Vagina (tissue), 2 donors: ENCODE results near the gene ZNF521. TPM values are rescaled to one million over a fixed set of nuclear protein-coding genes. Genes with fewer than 3 reads are reported as not detected.

ENCODE experiments used
- DNase-seq, 2 donors: peaks; one replicate each; pipeline ENCODE4 v3.0.0-alpha.2; 2017; ENCODE audit errors: extremely low spot score in 2 of 2
- H3K27ac ChIP-seq: fragments of 200-600 bp; sonication (generic); one replicate; pipeline ENCODE4 v1.5.1; 2019
- H3K27me3 ChIP-seq: fragments of 200-600 bp; sonication (generic); one replicate; pipeline ENCODE4 v1.5.1; 2019
- H3K36me3 ChIP-seq, 2 donors: fragments of 200-600 bp; sonication (generic); one replicate each; pipeline ENCODE4 v1.5.1; 2017 to 2019
- H3K4me1 ChIP-seq: fragments of 200-600 bp; sonication (generic); one replicate; pipeline ENCODE4 v1.5.1; 2019
- H3K4me3 ChIP-seq, 2 donors: fragments of 200-600 bp; sonication (generic); 1 replicate in 1 of 2; 2 replicates in 1 of 2; pipeline ENCODE4 v1.5.1; 2016 to 2019
- H3K9me3 ChIP-seq: fragments of 200-600 bp; sonication (generic); one replicate; pipeline ENCODE4 v1.5.1; 2019
- POLR2A ChIP-seq, 2 donors: fragments of 450-650 bp; IDR thresholded peaks; one replicate each; pipeline ENCODE4 v1.6.1; 2017; ENCODE audit warnings: antibody characterized with exemption in 2 of 2, mild to moderate bottlenecking in 2 of 2, moderate library complexity in 2 of 2
- POLR2AphosphoS5 ChIP-seq, 2 donors: sonication (generic); formaldehyde crosslinking; IDR thresholded peaks; one replicate each; pipeline ENCODE4 v1.9.0; 2017; ENCODE audit warnings: antibody characterized with exemption in 2 of 2, mild to moderate bottlenecking in 2 of 2, low read depth in 1 of 2; ENCODE audit not compliant: insufficient read depth in 1 of 2
- intact Hi-C: fragments of 100-400 bp; cut with DNase I; formaldehyde crosslinking; loops from one replicate; pipeline ENCODE4 v1.15.1; 2023
- total RNA-seq: library from RNA; depleted of rRNA; stranded (reverse); fragments of >200 nt; gene quantifications from one replicate; pipeline ENCODE4 v1.2.3, GENCODE V29; 2016
- TF ChIP-seq, protein P1 (sequence below), 3 experiments: fragments of 450-650 bp in 2 of 3; fragments of 200-600 bp in 1 of 3; sonication (generic) in 1 of 3; IDR thresholded peaks; one replicate each; pipeline ENCODE4 v1.5.1; 2017 to 2019; ENCODE audit warnings: antibody characterized with exemption in 3 of 3, mild to moderate bottlenecking in 2 of 3, moderate library complexity in 2 of 3

ZNF521 gene
- total RNA-seq, 1 donor from 2014 or later, result 18.7 TPM

DNA sequence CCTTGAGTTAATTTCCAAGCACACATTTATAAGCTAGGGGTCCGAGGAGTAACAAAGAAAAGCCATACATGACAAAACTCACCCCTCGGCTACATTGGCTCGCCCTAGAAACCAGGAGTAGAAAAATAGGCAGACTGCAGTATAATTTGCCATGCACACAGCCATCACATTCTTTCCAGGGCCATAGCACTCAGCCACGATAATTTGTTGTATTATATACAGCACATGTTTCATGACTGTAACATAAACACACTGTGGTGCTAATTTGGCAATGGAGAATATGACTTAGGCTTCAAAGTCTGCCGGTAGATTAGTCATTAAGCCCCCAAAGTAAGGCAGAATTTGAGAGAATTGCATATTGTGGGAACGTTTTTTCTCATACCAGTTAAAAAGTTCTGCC, 254.9 kb downstream of the ZNF521 start:
- H3K36me3 ChIP-seq, result no peaks in the 10 kb centered on the region
- H3K4me1 ChIP-seq, result peaks cover 18% of the 10 kb centered on the region
- no peaks in the 10 kb centered on the region for H3K9me3 ChIP-seq
- no peak overlapping the region for H3K4me3 ChIP-seq
- intact Hi-C loops, result no loop called here
- H3K27ac ChIP-seq, result no peak overlapping the region
- TF ChIP-seq POLR2A (IDR thresholded peaks at IDR 0.05) (no peak), POLR2AphosphoS5 (IDR thresholded peaks at IDR 0.05; ENCODE audit: insufficient read depth in 1 of 2, low read depth in 1 of 2) (no peak)
- TF ChIP-seq, protein P1, sequence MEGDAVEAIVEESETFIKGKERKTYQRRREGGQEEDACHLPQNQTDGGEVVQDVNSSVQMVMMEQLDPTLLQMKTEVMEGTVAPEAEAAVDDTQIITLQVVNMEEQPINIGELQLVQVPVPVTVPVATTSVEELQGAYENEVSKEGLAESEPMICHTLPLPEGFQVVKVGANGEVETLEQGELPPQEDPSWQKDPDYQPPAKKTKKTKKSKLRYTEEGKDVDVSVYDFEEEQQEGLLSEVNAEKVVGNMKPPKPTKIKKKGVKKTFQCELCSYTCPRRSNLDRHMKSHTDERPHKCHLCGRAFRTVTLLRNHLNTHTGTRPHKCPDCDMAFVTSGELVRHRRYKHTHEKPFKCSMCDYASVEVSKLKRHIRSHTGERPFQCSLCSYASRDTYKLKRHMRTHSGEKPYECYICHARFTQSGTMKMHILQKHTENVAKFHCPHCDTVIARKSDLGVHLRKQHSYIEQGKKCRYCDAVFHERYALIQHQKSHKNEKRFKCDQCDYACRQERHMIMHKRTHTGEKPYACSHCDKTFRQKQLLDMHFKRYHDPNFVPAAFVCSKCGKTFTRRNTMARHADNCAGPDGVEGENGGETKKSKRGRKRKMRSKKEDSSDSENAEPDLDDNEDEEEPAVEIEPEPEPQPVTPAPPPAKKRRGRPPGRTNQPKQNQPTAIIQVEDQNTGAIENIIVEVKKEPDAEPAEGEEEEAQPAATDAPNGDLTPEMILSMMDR (IDR thresholded peaks at IDR 0.05), result no peak
- no peak for DNase-seq
- no peaks in the 10 kb centered on the region for H3K27me3 ChIP-seq

DNA sequence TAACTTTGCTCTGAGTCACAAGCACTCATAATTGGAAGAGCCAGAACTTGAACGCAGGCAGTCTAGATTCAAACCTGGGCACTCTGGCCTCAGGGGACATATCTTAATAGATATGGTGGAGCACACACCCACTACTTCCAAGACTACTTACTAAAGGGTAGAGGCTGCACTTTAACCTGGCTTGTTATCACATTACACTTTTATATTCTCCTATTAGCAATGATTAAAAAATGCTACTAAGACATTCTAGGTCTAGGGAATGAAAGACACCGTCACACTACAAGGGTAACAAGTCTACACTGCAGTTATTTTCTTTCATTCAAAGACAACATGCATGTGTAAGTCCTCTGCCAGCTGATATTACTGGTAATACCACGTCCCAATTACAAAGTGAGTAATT, 258.8 kb downstream of the ZNF521 start:
- no peaks in the 10 kb centered on the region for H3K27me3 ChIP-seq
- no peaks in the 10 kb centered on the region for H3K4me1 ChIP-seq
- H3K4me3 ChIP-seq, result no peak overlapping the region
- H3K36me3 ChIP-seq, result peaks cover 0 to 9% of the 10 kb centered on the region in 2 donors
- TF ChIP-seq POLR2A (IDR thresholded peaks at IDR 0.05), result no peak
- TF ChIP-seq POLR2AphosphoS5 (IDR thresholded peaks at IDR 0.05; ENCODE audit: insufficient read depth in 1 of 2, low read depth in 1 of 2), result no peak
- TF ChIP-seq, protein P1 (IDR thresholded peaks at IDR 0.05), result no peak
- intact Hi-C loops, result no loop called here
- no peak overlapping the region for H3K27ac ChIP-seq
- no peaks in the 10 kb centered on the region for H3K9me3 ChIP-seq
- no peak for DNase-seq

DNA sequence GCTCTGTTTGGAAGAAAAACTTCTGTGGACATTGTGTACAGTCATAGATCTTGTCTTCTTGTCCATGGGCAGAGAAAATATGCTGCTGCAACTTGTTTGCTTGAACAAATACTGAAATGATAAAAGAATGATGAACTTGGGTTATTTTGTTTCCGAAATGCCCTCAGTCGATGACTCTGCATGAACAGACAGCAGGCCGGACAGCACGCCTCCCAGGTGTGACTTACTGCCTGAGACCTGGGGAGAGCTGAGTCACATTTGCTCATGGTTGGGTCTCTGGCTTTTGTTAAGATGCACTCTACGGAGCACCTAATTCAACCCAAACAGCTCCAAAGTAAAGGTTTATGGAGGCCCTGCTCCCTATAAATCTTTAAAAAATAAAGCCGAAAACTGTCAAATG, 262.5 kb downstream of the ZNF521 start:
- H3K9me3 ChIP-seq, result no peaks in the 10 kb centered on the region
- peaks cover 0 to 9% of the 10 kb centered on the region in 2 donors for H3K36me3 ChIP-seq
- TF ChIP-seq, protein P1 (IDR thresholded peaks at IDR 0.05), result no peak
- TF ChIP-seq POLR2A (IDR thresholded peaks at IDR 0.05) (no peak), POLR2AphosphoS5 (IDR thresholded peaks at IDR 0.05; ENCODE audit: insufficient read depth in 1 of 2, low read depth in 1 of 2) (no peak)
- DNase-seq, result no peak
- H3K4me1 ChIP-seq, result no peaks in the 10 kb centered on the region
- no peaks in the 10 kb centered on the region for H3K27me3 ChIP-seq
- H3K27ac ChIP-seq, result no peak overlapping the region
- H3K4me3 ChIP-seq, result no peak overlapping the region
- intact Hi-C loops, result no loop called here

DNA sequence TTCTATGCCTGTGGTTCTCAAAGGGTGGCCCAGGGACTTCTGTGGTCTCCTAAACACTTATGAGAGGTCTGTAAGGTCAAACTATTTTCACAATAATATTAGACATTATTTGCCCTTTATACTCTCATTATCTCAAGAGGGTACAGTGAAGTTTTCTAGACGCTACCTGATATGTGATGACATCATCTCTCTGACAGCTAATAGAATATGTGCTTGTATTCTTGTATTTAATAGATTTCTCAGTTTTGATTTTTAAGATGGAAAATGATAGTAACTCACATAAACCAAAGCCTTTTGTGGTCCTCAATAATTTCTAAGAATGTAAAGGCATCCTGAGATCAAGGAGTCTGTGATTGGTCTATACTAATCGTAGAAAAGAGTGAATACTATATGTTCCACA, 265.1 kb downstream of the ZNF521 start:
- Histone ChIP-seq H3K27me3 (no peaks in the 10 kb centered on the region), H3K9me3 (no peaks in the 10 kb centered on the region), H3K36me3 (peaks cover 0 to 8% of the 10 kb centered on the region in 2 donors), H3K4me3 (no peak overlapping the region), H3K27ac (no peak overlapping the region), H3K4me1 (no peaks in the 10 kb centered on the region)
- intact Hi-C loops, result no loop called here
- no peak for DNase-seq
- TF ChIP-seq POLR2AphosphoS5 (IDR thresholded peaks at IDR 0.05; ENCODE audit: insufficient read depth in 1 of 2, low read depth in 1 of 2) (no peak), POLR2A (IDR thresholded peaks at IDR 0.05) (no peak)
- TF ChIP-seq, protein P1 (IDR thresholded peaks at IDR 0.05), result no peak

DNA sequence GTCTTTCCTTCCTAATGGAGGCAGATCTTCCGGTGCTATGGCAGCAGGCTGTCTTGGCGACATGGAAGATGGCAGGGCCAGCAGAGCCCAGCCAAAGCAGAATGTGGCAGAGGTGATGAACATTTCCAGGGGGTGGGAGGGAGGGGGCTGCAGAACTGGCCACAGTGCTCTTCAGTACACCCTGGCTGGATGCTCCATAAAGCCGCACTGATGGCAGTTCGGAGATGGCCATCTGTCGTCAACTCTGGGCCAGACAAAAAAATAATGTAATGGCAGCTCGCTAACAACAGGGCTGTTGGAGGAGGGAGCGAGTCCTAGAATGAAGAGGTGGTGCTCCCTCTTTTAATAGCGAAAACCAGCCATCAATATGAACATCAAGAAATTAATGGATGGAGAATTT, 271.0 kb downstream of the ZNF521 start:
- intact Hi-C loops, result no loop called here
- no peak overlapping the region for H3K4me3 ChIP-seq

More for the DNA sequence above, 271.0 kb downstream of the ZNF521 start:
- Histone ChIP-seq H3K36me3 (no peaks in the 10 kb centered on the region), H3K4me1 (no peaks in the 10 kb centered on the region), H3K27ac (no peak overlapping the region), H3K27me3 (no peaks in the 10 kb centered on the region), H3K9me3 (no peaks in the 10 kb centered on the region)
- TF ChIP-seq POLR2A (IDR thresholded peaks at IDR 0.05) (no peak), POLR2AphosphoS5 (IDR thresholded peaks at IDR 0.05; ENCODE audit: insufficient read depth in 1 of 2, low read depth in 1 of 2) (no peak)
- TF ChIP-seq, protein P1 (IDR thresholded peaks at IDR 0.05), result no peak
- DNase-seq, result no peak
